Neuronal stem cell (in vitro differentiated cells): ENCODE results near the gene RAVER1.
"Not testable (repeated sequence)": the region's sequence is repeated elsewhere in the genome, so short reads cannot be mapped to it uniquely, and the experiment has no call there.

Source experiments
- DNase-seq: peaks from one replicate; pipeline ENCODE4 v3.0.0-alpha.2; 2013; ENCODE audit warnings: low spot score
- H2AFZ ChIP-seq: one replicate; pipeline ENCODE4 v1.6.1; 2013; ENCODE audit warnings: mild to moderate bottlenecking, low read length, inconsistent platforms
- H2AK5ac ChIP-seq: 2 replicates; pipeline ENCODE4 v1.6.1; 2013; ENCODE audit warnings: low read depth, mild to moderate bottlenecking, inconsistent platforms, low read length, moderate library complexity, mixed read lengths
- H2BK120ac ChIP-seq: 2 replicates; pipeline ENCODE4 v1.6.1; 2013; ENCODE audit warnings: low read depth, mild to moderate bottlenecking, inconsistent platforms, low read length, moderate library complexity, mixed read lengths
- H2BK12ac ChIP-seq: one replicate; pipeline ENCODE4 v1.6.1; 2013; ENCODE audit warnings: low read length, inconsistent platforms
- H2BK15ac ChIP-seq: 2 replicates; pipeline ENCODE4 v1.6.1; 2013; ENCODE audit warnings: mild to moderate bottlenecking, low read length, inconsistent platforms, mixed read lengths
- H2BK5ac ChIP-seq: one replicate; pipeline ENCODE4 v1.6.1; 2013; ENCODE audit warnings: inconsistent platforms, mild to moderate bottlenecking, low read length, moderate library complexity
- H3K14ac ChIP-seq: one replicate; pipeline ENCODE4 v1.6.1; 2013; ENCODE audit warnings: low read length, inconsistent platforms
- H3K18ac ChIP-seq: 2 replicates; pipeline ENCODE4 v1.6.1; 2013; ENCODE audit warnings: low read length, inconsistent platforms
- H3K23ac ChIP-seq: 2 replicates; pipeline ENCODE4 v1.6.1; 2013; ENCODE audit warnings: low read depth, mild to moderate bottlenecking, mixed read lengths, low read length, inconsistent platforms; ENCODE audit not compliant: poor library complexity
- H3K27ac ChIP-seq: replicated peaks from 3 replicates; pipeline ENCODE4 v1.5.1; 2013; ENCODE audit warnings: low read length, inconsistent platforms
- H3K27me3 ChIP-seq, 3 experiments: 2 replicates each; pipeline ENCODE4 v1.6.1; 2013; ENCODE audit warnings: low read length in 3 of 3, mild to moderate bottlenecking in 2 of 3, inconsistent platforms in 1 of 3, low read depth in 1 of 3, mixed read lengths in 1 of 3, moderate library complexity in 1 of 3; ENCODE audit not compliant: control insufficient read depth in 3 of 3, insufficient read depth in 3 of 3
- H3K36me3 ChIP-seq, 2 donors: replicated peaks in 1 of 2; 2 replicates each; pipeline ENCODE4 v1.6.1; 2013; ENCODE audit warnings: low read length in 2 of 2; ENCODE audit not compliant: control insufficient read depth in 2 of 2, insufficient read depth in 2 of 2
- H3K4ac ChIP-seq: 2 replicates; pipeline ENCODE4 v1.6.1; 2013; ENCODE audit warnings: inconsistent platforms, mild to moderate bottlenecking, low read length, moderate library complexity
- H3K4me1 ChIP-seq, 2 donors: 1 replicate in 1 of 2; 2 replicates in 1 of 2; pipeline ENCODE4 v1.6.1; 2013; ENCODE audit warnings: low read length in 2 of 2, low read depth in 1 of 2; ENCODE audit not compliant: control insufficient read depth in 2 of 2, insufficient read depth in 1 of 2
- H3K4me2 ChIP-seq: one replicate; pipeline ENCODE4 v1.6.1; 2013; ENCODE audit warnings: mild to moderate bottlenecking, low read length, inconsistent platforms; ENCODE audit not compliant: insufficient read depth, poor library complexity, severe bottlenecking
- H3K4me3 ChIP-seq, 2 donors: 2 replicates each; pipeline ENCODE4 v1.5.1; 2013; ENCODE audit warnings: low read length in 2 of 2, mild to moderate bottlenecking in 2 of 2, inconsistent platforms in 1 of 2, moderate library complexity in 1 of 2
- H3K79me1 ChIP-seq: one replicate; pipeline ENCODE4 v1.6.1; 2013; ENCODE audit warnings: low read depth, mild to moderate bottlenecking, inconsistent platforms, low read length, moderate library complexity
- H3K9ac ChIP-seq: one replicate; pipeline ENCODE4 v1.6.1; 2013; ENCODE audit warnings: mild to moderate bottlenecking, low read depth, low read length, inconsistent platforms; ENCODE audit not compliant: poor library complexity
- H3K9me3 ChIP-seq, 2 donors: replicated peaks in 1 of 2; 2 replicates each; pipeline versions ENCODE3 to v1.6.1; 2013; ENCODE audit warnings: low read length in 2 of 2, mild to moderate bottlenecking in 2 of 2, inconsistent platforms in 1 of 2, low read depth in 1 of 2, mixed read lengths in 1 of 2, moderate library complexity in 1 of 2; ENCODE audit not compliant: control insufficient read depth in 2 of 2, insufficient read depth in 1 of 2
- H4K8ac ChIP-seq: one replicate; pipeline ENCODE4 v1.6.1; 2013; ENCODE audit warnings: low read depth, mild to moderate bottlenecking, inconsistent platforms, low read length, moderate library complexity
- H4K91ac ChIP-seq: one replicate; pipeline ENCODE4 v1.6.1; 2013; ENCODE audit warnings: low read length, low read depth, mild to moderate bottlenecking, inconsistent platforms; ENCODE audit not compliant: poor library complexity
- WGBS, 2 donors: extraction: QIAGEN DNeasy Blood & Tissue Kit; methylation state at CpG; one replicate each; pipeline ENCODE4 v1.1.7; 2013; ENCODE audit warnings: missing lambda C conversion rate in 2 of 2, mixed read lengths in 1 of 2; ENCODE audit not compliant: insufficient read length in 2 of 2, insufficient replicate concordance in 1 of 2; ENCODE audit errors: extremely low coverage in 2 of 2; 5-methylcytosine and 5-hydroxymethylcytosine counted together

RAVER1 gene

GRCh38 chr19:10379880-10380312, 46.6 kb upstream of the RAVER1 start:
- peaks cover 0 to 4% of the 10 kb centered on the region in 2 donors for H3K4me1 ChIP-seq
- peak overlapping the region; percentile 31 for H3K27ac ChIP-seq
- H3K4ac ChIP-seq: no peak overlapping the region
- H2BK15ac ChIP-seq: no peak overlapping the region
- peak overlapping the region; percentile 95 for H4K8ac ChIP-seq
- no peak overlapping the region for H2BK120ac ChIP-seq
- H3K4me3 ChIP-seq: peak overlapping the region; percentile 78 to 89
- peak overlapping the region; percentile 79 for H3K4me2 ChIP-seq
- H3K18ac ChIP-seq: peak overlapping the region; percentile 88
- peaks cover 4 to 20% of the 10 kb centered on the region in 2 donors for H3K36me3 ChIP-seq
- no peak overlapping the region for H3K14ac ChIP-seq
- no peak overlapping the region for H2AK5ac ChIP-seq
- peak overlapping the region; percentile 93 for H2AFZ ChIP-seq
- no peaks in the 10 kb centered on the region for H3K9me3 ChIP-seq
- no peak overlapping the region for H2BK5ac ChIP-seq
- H3K23ac ChIP-seq: peak overlapping the region; percentile 87
- peaks cover 2% of the 10 kb centered on the region for H3K79me1 ChIP-seq
- H2BK12ac ChIP-seq: no peak overlapping the region
- H4K91ac ChIP-seq: no peak overlapping the region
- H3K9ac ChIP-seq: peak overlapping the region; percentile 79
- no peaks in the 10 kb centered on the region for H3K27me3 ChIP-seq
- DNase-seq: no peak
- WGBS, 2 donors: no CpG with 5 or more reads among the region's 10 CpGs

GRCh38 chr19:10378124-10378523, 44.8 kb upstream of the RAVER1 start:
- Histone ChIP-seq H3K18ac (no peak overlapping the region), H3K4ac (no peak overlapping the region), H2AFZ (no peak overlapping the region), H2BK120ac (no peak overlapping the region), H2BK5ac (no peak overlapping the region), H3K9me3 (no peaks in the 10 kb centered on the region), H3K4me1 (peaks cover 0 to 4% of the 10 kb centered on the region in 2 donors), H3K27ac (no peak overlapping the region), H3K14ac (no peak overlapping the region), H3K27me3 (no peaks in the 10 kb centered on the region), H4K91ac (no peak overlapping the region), H3K36me3 (peaks cover 4 to 27% of the 10 kb centered on the region in 2 donors), H2BK12ac (no peak overlapping the region), H3K79me1 (peaks cover 2% of the 10 kb centered on the region), H3K9ac (no peak overlapping the region), H3K4me3 (no peak overlapping the region), H3K23ac (no peak overlapping the region), H3K4me2 (no peak overlapping the region), H4K8ac (no peak overlapping the region), H2BK15ac (no peak overlapping the region), H2AK5ac (no peak overlapping the region)
- WGBS, 2 donors: no CpG with 5 or more reads among the region's 8 CpGs
- DNase-seq: no peak

GRCh38 chr19:10377140-10377640, 43.9 kb upstream of the RAVER1 start:
- H2BK12ac ChIP-seq, H3K14ac ChIP-seq, H3K18ac ChIP-seq, H2BK120ac ChIP-seq, H3K27me3 ChIP-seq, H3K79me1 ChIP-seq, H2BK5ac ChIP-seq, H4K91ac ChIP-seq, H3K4ac ChIP-seq, H2AFZ ChIP-seq, H2AK5ac ChIP-seq, H3K4me1 ChIP-seq, H3K23ac ChIP-seq, H3K4me2 ChIP-seq, DNase-seq, H3K9ac ChIP-seq, H4K8ac ChIP-seq, H3K27ac ChIP-seq, H2BK15ac ChIP-seq, H3K9me3 ChIP-seq, H3K4me3 ChIP-seq: not testable (repeated sequence)
- no CpG with 5 or more reads among the region's 2 CpGs for WGBS, 2 donors
- peaks cover 4 to 29% of the 10 kb centered on the region in 2 donors for H3K36me3 ChIP-seq

GRCh38 chr19:10374931-10375330, 41.6 kb upstream of the RAVER1 start:
- H3K27ac ChIP-seq: no peak overlapping the region
- WGBS, 2 donors: no CpG with 5 or more reads among the region's 5 CpGs
- H4K8ac ChIP-seq: no peak overlapping the region
- H4K91ac ChIP-seq: no peak overlapping the region
- no peak for DNase-seq
- H2AK5ac ChIP-seq: no peak overlapping the region
- H3K9ac ChIP-seq: no peak overlapping the region
- H2AFZ ChIP-seq: no peak overlapping the region
- no peaks in the 10 kb centered on the region for H3K27me3 ChIP-seq
- H3K4ac ChIP-seq: no peak overlapping the region
- no peak overlapping the region for H3K4me3 ChIP-seq
- H2BK5ac ChIP-seq: no peak overlapping the region
- peaks cover 4 to 33% of the 10 kb centered on the region in 2 donors for H3K36me3 ChIP-seq
- H3K79me1 ChIP-seq: peaks cover 2% of the 10 kb centered on the region
- H3K18ac ChIP-seq: no peak overlapping the region
- peaks cover 0 to 3% of the 10 kb centered on the region in 2 donors for H3K4me1 ChIP-seq
- no peak overlapping the region for H3K4me2 ChIP-seq
- no peak overlapping the region for H2BK12ac ChIP-seq
- H3K9me3 ChIP-seq: no peaks in the 10 kb centered on the region
- no peak overlapping the region for H3K23ac ChIP-seq
- H2BK15ac ChIP-seq: no peak overlapping the region
- no peak overlapping the region for H2BK120ac ChIP-seq
- H3K14ac ChIP-seq: no peak overlapping the region
